Endothelial cell of hepatic sinusoid (primary cell): ENCODE data around the gene MYO9B.

Source experiments
- in situ Hi-C: cut with HindIII; loops from 2 replicates; pipeline ENCODE4 v1.10.0; 2017; ENCODE audit warnings: low sequenced_read_pairs

Gene MYO9B

DNA sequence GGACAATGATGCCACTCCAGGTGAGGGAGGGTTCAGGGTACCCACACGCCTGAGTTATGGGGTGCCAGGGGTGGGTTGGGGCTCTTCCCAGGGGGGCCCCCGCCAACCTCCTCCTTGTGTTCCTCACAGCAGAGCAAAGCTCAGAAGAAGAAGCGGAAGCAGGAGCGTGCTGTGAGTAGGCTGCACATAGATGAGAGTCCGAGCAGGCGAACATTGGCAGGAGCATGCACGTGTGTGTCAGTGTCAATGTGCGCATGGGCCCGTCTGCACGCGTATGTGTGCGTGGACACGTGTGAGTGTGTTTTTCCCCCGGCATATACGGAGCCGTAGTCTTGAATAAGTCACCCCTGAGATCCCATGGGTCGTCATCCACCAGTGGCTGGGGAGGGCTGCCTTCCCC, 127.1 kb downstream of the MYO9B start:
- in situ Hi-C loops = no loop called here

GRCh38 chr19:17205237-17206140, 129.9 kb downstream of the MYO9B start:
- in situ Hi-C loops = no loop called here

DNA sequence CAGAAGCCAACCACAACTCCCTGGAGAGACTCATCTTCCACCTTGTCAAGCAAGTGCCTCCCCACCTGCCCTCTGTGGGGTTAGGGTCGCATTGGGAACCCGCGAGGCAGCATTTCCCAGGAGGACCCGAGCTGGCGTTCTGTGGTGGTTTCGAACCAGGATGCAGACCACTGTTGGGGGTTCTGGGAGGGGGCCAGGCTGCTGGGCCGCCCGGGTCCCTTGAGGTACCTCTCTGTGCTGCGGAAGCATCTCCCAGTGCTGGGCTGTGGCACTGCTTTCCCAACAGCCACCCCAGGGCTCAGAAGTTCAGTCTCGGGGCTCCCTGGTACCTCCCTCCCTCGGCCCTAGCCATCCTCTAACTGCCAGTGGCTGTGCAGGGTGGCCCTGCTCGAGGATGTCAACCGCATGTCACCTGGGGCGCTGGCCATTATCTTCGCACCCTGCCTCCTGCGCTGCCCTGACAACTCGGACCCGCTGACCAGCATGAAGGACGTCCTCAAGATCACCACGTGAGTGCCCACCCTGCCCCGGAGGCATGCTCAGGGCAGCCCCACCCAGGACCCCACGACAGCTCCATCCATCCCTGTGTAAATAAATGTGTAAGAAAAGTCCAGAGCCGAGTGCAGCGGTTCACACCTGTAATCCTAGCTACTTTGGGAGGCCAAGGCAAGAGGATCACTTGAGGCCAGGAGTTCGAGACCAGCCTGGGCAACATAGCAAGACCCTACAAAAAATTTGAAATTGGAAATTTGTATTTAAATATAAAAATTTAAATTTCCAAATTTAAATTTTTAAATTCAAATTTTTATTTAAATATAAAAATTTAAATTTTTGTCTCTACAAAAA, 131.4 kb downstream of the MYO9B start:
- in situ Hi-C loops = no loop called here

- in situ Hi-C loops = no loop called here
Observed at GRCh38 chr19:17209126-17210036, 133.8 kb downstream of the MYO9B start.

- in situ Hi-C loops = no loop called here
Observed at GRCh38 chr19:17210296-17210695, 134.7 kb downstream of the MYO9B start.

- in situ Hi-C loops = no loop called here
Observed at GRCh38 chr19:17211547-17212446, 136.2 kb downstream of the MYO9B start.

DNA sequence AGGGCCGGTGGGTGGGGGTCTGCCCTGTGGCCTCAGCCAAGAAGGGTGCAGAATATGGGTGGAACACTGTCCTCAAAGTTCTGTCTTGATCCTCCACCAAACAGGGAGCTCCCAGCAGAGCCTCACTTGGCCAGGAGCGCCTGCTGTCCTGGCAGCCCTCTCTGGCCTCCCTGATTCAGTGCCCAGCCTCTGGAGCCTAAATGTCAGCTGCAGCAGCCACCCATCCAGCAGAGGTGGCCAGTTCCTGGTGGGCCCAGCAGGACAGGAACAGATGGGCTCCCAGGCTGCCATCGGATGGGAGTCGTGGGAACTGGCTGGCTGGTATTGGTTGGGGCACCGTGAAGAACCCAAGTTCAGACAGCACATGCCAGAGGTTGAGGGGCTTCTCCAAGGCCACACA, 137.8 kb downstream of the MYO9B start:
- in situ Hi-C loops = no loop called here

DNA sequence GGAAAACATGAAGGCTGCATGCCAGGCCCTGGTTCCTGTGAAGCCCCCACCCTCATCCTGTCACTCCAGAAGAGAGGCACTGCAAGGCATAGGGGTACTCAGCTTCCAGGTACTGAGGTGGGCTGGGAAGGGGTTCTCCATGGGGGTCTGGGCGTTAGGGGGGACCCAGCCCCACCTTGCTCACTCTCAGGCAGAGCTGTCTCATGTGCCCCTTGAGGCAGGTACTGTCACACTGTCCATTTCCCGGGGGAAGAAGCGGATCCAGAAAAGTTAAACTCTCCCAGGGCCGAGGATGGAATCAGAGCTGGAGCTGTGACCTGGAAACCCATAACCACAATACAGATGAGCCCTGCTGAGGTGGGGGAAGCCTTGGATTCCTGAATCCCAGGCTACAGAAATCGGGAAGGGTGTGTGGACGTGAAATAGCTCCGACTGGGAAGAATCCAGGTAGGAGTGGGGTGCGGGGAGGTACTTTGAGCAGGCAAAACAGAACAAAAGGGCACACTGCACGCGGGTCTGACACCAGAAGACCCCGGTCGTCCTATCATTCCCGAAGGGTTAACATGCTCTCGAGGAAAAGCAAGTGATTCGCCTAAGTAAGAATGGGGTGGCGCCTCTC, 139.0 kb downstream of the MYO9B start:
- in situ Hi-C loops = no loop called here

GRCh38 chr19:17215127-17215971, 139.8 kb downstream of the MYO9B start, which contains the start of gene USE1:
Gene USE1, plus strand, starts transcription at chr19:17215357. Its CDS starts 49 bp downstream, at chr19:17215406.
- in situ Hi-C loops = no loop called here

GRCh38 chr19:17216058-17216670, 140.6 kb downstream of the MYO9B start:
- in situ Hi-C loops = no loop called here

- in situ Hi-C loops = no loop called here
Observed at GRCh38 chr19:17219286-17219685, 143.7 kb downstream of the MYO9B start.

DNA sequence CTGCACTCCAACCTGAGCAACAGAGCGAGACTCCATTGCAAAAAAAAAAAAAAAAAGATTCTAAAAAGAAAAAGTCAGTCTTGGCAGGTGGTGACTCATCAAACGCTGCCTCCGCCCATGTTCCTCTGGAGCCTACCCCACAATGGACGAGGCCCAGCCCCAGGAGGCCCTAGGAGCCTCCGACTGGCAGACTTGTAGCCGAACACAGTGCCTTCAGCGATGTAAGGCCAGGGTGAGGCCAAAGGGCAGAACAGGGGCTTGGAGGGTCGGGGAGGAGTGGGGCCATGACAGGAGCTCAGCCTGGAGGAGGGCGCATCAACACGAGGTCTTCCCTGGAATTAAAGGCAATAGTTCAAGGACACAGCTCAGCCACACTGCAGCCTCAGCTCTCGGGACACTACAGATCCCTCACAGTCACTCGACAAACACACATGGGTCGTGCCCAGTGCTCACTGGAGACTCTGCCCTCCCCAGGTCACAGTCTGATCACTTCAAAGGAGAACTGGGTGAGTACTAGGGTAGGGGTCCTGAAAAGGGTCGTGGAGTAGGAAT, 144.7 kb downstream of the MYO9B start:
- in situ Hi-C loops = no loop called here

DNA sequence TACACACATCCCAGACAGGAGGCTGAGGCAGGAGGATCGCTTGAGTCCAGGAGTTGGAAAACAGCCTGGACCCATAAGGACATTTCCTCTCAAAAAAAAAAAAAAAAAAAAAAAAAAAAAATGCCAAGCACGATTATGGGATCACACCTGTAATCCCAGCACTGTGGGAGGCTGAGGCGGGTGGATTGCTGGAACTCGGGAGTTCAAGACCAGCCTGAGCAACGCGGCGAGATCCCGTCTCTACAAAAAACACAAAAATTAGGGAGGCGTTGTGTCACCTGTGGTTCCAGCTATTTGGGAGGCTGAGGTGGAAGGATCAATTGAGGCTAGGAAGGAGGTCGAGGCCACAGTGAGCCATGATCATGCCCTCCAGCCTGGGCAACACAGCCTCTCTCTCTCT, 149.5 kb downstream of the MYO9B start:
- in situ Hi-C loops = no loop called here

DNA sequence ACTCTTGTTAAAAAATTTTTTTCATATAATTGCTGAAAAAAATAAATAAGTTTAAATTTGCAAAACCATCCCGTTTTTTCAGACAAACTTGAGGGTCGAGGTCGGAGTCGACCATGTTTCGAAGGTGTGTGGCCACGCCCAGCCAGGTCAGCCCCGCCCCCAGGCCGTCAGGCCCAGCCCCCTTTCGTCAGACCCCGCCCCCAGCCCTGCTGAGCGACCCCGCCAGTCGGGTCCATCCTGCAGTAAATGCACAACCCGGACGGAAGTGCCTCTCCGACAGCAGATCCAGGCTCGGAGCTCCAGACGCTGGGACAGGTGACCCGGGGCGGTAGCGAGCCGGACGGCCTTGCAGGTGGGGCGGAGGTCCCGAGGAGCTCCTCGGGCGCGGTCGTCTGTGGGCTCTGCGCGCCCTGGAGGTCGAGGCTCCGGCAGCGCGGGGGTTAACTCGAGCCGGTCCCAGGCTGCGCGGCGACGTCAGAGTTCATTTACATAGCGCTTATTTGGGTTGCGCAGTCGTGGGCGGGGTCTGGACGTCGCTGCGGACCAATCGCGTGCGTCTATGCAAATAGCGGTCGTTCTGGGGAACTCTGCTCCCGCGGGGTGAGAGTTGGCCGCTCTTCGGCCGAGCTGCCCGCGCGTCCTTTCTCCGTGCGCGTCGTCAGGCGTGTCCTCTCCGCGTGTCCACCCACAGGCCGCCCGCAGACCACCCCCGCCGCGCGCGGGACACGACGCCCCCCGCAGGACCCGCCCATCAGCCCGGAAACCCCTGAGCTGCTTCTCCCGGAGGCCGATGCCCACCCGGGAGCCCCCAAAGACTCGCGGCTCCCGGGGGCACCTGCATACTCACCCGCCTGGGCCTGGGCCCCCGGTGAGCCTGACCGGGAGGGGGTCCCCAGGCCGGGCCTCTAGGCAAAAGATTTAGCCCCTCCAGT, 150.7 kb downstream of the MYO9B start, which contains the start of gene OCEL1:
Gene OCEL1 (plus strand): TSS at position 225 of the 932 bp plus-strand sequence. CDS start 22 bp downstream, at position 247.
- in situ Hi-C loops = no loop called here

- in situ Hi-C loops = no loop called here
Observed at GRCh38 chr19:17227798-17228367, 152.3 kb downstream of the MYO9B start.

- in situ Hi-C loops = no loop called here
Observed at GRCh38 chr19:17229890-17230289, 154.3 kb downstream of the MYO9B start.
